Activated B cell treated with CpG ODN at 0.5 μM for 24 hours (primary cell): ENCODE data around the gene SECISBP2. TPM values are rescaled to one million over a fixed set of nuclear protein-coding genes. Genes with fewer than 3 reads are reported as not detected.
"Not testable (repeated sequence)": the region's sequence is repeated elsewhere in the genome, so short reads cannot be mapped to it uniquely, and the experiment has no call there.

Source experiments
- ATAC-seq: fragments of 200-7000 bp; cut with Tn5 transposase; one replicate; pipeline ENCODE4 v1.10.0; 2021; ENCODE audit warnings: low read depth, mild to moderate bottlenecking, moderate library complexity
- CTCF ChIA-PET: fragments of 350-600 bp; sonication (Branson Sonifier 250); formaldehyde crosslinking; loops from one replicate; lab custom pipeline; 2021; ENCODE audit warnings: antibody characterized with exemption; lab: Charles Lee
- POLR2A ChIA-PET: fragments of 350-600 bp; sonication (Branson Sonifier 250); formaldehyde crosslinking; loops from one replicate; lab custom pipeline; 2021; ENCODE audit warnings: antibody characterized with exemption; lab: Charles Lee
- DNase-seq: peaks from one replicate; pipeline ENCODE4 v3.0.0; 2022
- H3K27ac Mint-ChIP-seq: one replicate; pipeline ENCODE4 v1.8.0; 2020; ENCODE audit warnings: mixed read lengths
- H3K27me3 Mint-ChIP-seq: one replicate; pipeline ENCODE4 v1.8.0; 2021; ENCODE audit warnings: mixed read lengths
- H3K36me3 Mint-ChIP-seq: one replicate; pipeline ENCODE4 v1.8.0; 2021; ENCODE audit warnings: low read depth, mixed read lengths
- H3K4me1 Mint-ChIP-seq: one replicate; pipeline ENCODE4 v1.8.0; 2021; ENCODE audit warnings: mixed read lengths
- H3K4me3 Mint-ChIP-seq: one replicate; pipeline ENCODE4 v1.8.0; 2020; ENCODE audit warnings: mild to moderate bottlenecking, mixed read lengths
- H3K9me3 Mint-ChIP-seq: one replicate; pipeline ENCODE4 v1.8.0; 2020; ENCODE audit warnings: mixed read lengths
- intact Hi-C: fragments of 100-400 bp; cut with micrococcal nuclease; formaldehyde crosslinking; loops from one replicate; pipeline ENCODE4 v1.15.1; 2024
- total RNA-seq: library from RNA; stranded (reverse); gene quantifications from 2 replicates; pipeline ENCODE4 v1.2.3, GENCODE V29; 2022
- TF ChIP-seq, protein P1 (sequence below): fragments of 200-600 bp; IDR thresholded peaks from one replicate; pipeline ENCODE4 v1.8.0; 2022; ENCODE audit warnings: antibody characterized with exemption, mild to moderate bottlenecking

SECISBP2 gene
- total RNA-seq, 1 donor from 2014 or later: 97.1 TPM

DNA sequence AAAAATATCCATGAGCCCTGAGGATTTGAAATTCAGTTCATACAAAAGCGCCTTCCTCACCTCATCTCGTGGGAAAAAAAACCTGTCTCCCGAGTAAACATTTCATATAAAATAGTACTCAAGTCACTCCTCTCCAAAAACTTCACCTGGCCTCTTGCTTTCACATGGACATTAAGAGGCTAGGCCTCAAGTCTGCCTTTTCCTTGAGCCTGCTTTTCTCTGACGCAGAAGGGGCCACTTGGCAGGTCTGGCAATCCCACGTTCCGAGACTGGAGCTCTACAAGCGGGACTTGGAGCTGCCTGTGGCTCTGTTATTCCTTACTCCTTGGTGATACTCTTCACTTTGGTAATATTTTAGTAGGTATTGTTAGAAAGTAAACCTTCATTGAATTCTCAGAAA lies 34.2 kb upstream of the SECISBP2 start:
- no peak for ATAC-seq
- POLR2A ChIA-PET: no interaction called here

DNA sequence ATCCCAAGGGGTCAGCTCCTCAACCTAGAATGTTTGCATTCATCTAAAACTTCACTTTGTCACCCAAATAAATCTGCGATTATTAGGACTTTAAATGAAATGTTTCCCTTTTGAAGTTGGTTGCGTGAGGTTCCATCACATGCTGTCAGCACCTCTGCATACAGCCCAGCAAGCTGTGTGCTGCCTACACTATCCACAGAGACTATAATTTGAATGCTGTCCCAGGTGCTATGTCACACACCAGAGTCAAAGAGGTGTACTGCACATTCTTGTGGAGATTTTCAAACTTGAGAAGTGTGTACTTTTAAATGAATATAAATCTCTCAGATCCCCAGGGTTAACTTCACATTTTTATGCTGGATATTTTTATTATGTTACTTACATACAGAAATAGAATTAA lies 26.6 kb upstream of the SECISBP2 start:
- Mint-ChIP-seq H3K4me1 (no peaks in the 10 kb centered on the region), H3K27me3 (no peaks in the 10 kb centered on the region), H3K27ac (no peak overlapping the region), H3K36me3 (peaks cover 2% of the 10 kb centered on the region), H3K4me3 (no peak overlapping the region), H3K9me3 (no peaks in the 10 kb centered on the region)
- ChIA-PET CTCF (no interaction called here), POLR2A (no interaction called here)
- DNase-seq (no peak), ATAC-seq (no peak)
- intact Hi-C loops: no loop called here
- TF ChIP-seq, protein P1, sequence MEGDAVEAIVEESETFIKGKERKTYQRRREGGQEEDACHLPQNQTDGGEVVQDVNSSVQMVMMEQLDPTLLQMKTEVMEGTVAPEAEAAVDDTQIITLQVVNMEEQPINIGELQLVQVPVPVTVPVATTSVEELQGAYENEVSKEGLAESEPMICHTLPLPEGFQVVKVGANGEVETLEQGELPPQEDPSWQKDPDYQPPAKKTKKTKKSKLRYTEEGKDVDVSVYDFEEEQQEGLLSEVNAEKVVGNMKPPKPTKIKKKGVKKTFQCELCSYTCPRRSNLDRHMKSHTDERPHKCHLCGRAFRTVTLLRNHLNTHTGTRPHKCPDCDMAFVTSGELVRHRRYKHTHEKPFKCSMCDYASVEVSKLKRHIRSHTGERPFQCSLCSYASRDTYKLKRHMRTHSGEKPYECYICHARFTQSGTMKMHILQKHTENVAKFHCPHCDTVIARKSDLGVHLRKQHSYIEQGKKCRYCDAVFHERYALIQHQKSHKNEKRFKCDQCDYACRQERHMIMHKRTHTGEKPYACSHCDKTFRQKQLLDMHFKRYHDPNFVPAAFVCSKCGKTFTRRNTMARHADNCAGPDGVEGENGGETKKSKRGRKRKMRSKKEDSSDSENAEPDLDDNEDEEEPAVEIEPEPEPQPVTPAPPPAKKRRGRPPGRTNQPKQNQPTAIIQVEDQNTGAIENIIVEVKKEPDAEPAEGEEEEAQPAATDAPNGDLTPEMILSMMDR: no peak

More for the DNA sequence above, 34.2 kb upstream of the SECISBP2 start:
- CTCF ChIA-PET: no interaction called here
- H3K4me3 Mint-ChIP-seq: no peak overlapping the region
- H3K27ac Mint-ChIP-seq: no peak overlapping the region
- peaks cover 2% of the 10 kb centered on the region for H3K4me1 Mint-ChIP-seq
- no peaks in the 10 kb centered on the region for H3K36me3 Mint-ChIP-seq
- DNase-seq: no peak
- H3K9me3 Mint-ChIP-seq: no peaks in the 10 kb centered on the region
- intact Hi-C loops: no loop called here
- TF ChIP-seq, protein P1: no peak
- H3K27me3 Mint-ChIP-seq: no peaks in the 10 kb centered on the region

DNA sequence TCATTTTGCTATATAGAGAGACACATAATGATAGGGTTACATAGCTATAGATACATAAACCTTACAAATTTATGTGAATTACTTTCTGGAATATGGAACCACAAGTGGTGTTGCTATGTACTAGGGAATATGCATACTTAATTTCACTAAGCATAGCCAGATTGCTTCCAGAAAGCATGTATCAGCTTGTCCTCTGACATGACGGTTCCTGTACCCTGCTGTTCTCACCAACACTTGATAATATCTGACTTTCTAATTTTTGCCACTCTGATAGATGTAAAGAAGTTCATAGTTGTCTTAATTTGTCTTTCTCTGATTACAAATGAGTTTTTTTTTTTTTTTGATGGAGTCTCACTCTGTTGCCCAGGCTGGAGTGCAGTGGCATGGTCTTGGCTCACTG lies 25.3 kb upstream of the SECISBP2 start:
- no peak for ATAC-seq
- TF ChIP-seq, protein P1: no peak
- intact Hi-C loops: no loop called here
- H3K27ac Mint-ChIP-seq: no peak overlapping the region
- POLR2A ChIA-PET: no interaction called here
- CTCF ChIA-PET: no interaction called here
- no peaks in the 10 kb centered on the region for H3K4me1 Mint-ChIP-seq
- H3K4me3 Mint-ChIP-seq: no peak overlapping the region
- H3K9me3 Mint-ChIP-seq: no peaks in the 10 kb centered on the region
- no peaks in the 10 kb centered on the region for H3K27me3 Mint-ChIP-seq
- H3K36me3 Mint-ChIP-seq: peaks cover 2% of the 10 kb centered on the region
- DNase-seq: no peak

DNA sequence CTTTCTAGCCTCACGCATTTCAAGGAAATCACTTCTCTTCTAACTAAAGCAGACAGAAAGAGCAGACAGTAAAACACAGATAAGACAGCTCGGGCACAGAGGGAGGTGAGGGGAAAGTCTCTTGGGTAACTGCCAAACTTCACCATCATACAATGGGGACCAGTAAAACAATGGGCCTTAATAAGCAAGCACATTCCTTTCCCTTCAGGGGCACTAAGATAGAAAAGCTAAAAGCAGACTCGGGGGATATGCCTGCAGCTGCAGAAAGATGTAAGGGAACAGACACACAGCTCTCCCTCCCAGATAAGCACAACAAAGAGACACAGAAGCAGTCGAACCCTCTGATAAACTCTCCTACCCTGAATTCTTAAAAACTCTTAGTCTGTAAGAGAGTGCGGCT lies 22.9 kb upstream of the SECISBP2 start:
- DNase-seq: no peak
- TF ChIP-seq, protein P1: no peak
- Mint-ChIP-seq H3K4me3 (no peak overlapping the region), H3K9me3 (no peaks in the 10 kb centered on the region), H3K27me3 (no peaks in the 10 kb centered on the region), H3K4me1 (no peaks in the 10 kb centered on the region), H3K36me3 (peaks cover 2% of the 10 kb centered on the region), H3K27ac (no peak overlapping the region)
- intact Hi-C loops: no loop called here
- ChIA-PET POLR2A (no interaction called here), CTCF (no interaction called here)
- ATAC-seq: no peak

DNA sequence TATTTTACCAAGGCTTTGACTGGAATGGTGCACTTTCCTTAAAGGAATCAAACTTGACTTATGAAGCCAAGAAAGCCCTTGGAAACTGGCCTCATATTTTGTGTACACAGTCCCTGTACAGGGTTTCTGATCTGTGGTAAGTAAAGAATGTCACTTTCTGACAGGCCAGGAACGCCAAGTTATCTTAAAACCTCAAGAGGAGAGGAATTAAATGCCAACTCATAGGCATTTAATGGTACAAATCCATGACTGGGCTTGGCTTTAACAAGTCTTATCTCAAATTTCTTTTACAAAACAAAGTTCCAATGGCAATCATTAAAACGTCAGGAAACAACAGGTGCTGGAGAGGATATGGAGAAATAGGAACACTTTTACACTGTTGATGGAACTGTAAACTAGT lies 16.3 kb upstream of the SECISBP2 start:
- ATAC-seq, H3K27me3 Mint-ChIP-seq, POLR2A ChIA-PET, DNase-seq, intact Hi-C loops, CTCF ChIA-PET, H3K36me3 Mint-ChIP-seq, H3K9me3 Mint-ChIP-seq, H3K4me3 Mint-ChIP-seq, H3K27ac Mint-ChIP-seq: not testable (repeated sequence)
- H3K4me1 Mint-ChIP-seq: peaks cover 13% of the 10 kb centered on the region
